Activated T-helper 17 cell treated with anti-CD3 and anti-CD28 coated beads, Interleukin-2, amount 50 U/mL, for 72 hours (primary cell): ENCODE measurements around the gene CYP26B1. TPM values are rescaled to one million over a fixed set of nuclear protein-coding genes. Genes with fewer than 3 reads are reported as not detected.

Experiments used
- ATAC-seq: fragments of 150-1000 bp; cut with Tn5 transposase; replicated peaks from 2 replicates; pipeline ENCODE4 v1.10.0; 2021; ENCODE audit warnings: mild to moderate bottlenecking, moderate library complexity
- H3K27ac Mint-ChIP-seq: one replicate; pipeline ENCODE4 v1.8.0; 2022; ENCODE audit warnings: mixed read lengths
- H3K27me3 Mint-ChIP-seq: one replicate; pipeline ENCODE4 v1.8.0; 2022; ENCODE audit warnings: mixed read lengths
- H3K36me3 Mint-ChIP-seq: one replicate; pipeline ENCODE4 v1.8.0; 2022; ENCODE audit warnings: low read depth, mild to moderate bottlenecking, mixed read lengths
- H3K4me1 Mint-ChIP-seq: one replicate; pipeline ENCODE4 v1.8.0; 2022; ENCODE audit warnings: mixed read lengths
- H3K4me3 Mint-ChIP-seq: one replicate; pipeline ENCODE4 v1.8.0; 2022; ENCODE audit warnings: mild to moderate bottlenecking, mixed read lengths
- H3K9me3 Mint-ChIP-seq: one replicate; pipeline ENCODE4 v1.8.0; 2022; ENCODE audit warnings: mixed read lengths
- total RNA-seq, 2 donors: library from RNA; stranded (reverse); gene quantifications; one replicate each; pipeline ENCODE4 v1.2.3, GENCODE V29; 2022

Gene CYP26B1
- total RNA-seq, 2 donors from 2014 or later: 0.05 TPM; not detected in 1

- Mint-ChIP-seq H3K4me1 (no peaks in the 10 kb centered on the region), H3K27ac (no peak overlapping the region), H3K27me3 (peaks cover 13% of the 10 kb centered on the region), H3K4me3 (no peak overlapping the region), H3K9me3 (no peaks in the 10 kb centered on the region), H3K36me3 (no peaks in the 10 kb centered on the region)
- peak; percentile 8 for ATAC-seq
Observed at GRCh38 chr2:72139874-72140620, 7.6 kb downstream of the CYP26B1 start.

- ATAC-seq: no peak
Observed at GRCh38 chr2:72139471-72139873, 8.2 kb downstream of the CYP26B1 start.

DNA sequence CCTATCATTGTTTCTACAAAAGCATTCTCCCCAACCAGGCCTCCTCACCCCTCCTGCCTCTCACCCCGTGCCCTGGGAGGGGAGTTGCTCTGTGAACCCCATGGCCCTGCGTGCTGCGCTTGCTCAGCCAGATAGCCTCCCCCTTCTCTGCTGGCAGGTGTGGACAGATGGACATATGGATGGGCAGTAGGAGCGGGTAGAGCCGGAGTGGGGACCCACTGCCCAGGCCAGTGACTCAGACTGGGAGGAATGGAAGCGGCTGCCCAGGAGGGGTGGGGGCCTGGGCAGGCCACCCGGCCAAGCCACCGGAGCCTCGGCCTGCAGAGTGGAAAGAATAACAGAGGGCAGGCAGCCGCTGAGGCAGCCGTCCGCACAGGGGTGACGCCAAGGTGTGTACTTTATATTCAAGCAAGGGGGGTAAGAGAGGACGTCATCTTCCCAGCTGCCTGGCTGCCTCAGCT lies 8.7 kb downstream of the CYP26B1 start:
- Mint-ChIP-seq H3K27ac (no peak overlapping the region), H3K36me3 (no peaks in the 10 kb centered on the region), H3K4me1 (no peaks in the 10 kb centered on the region), H3K4me3 (no peak overlapping the region), H3K27me3 (peaks cover 10% of the 10 kb centered on the region), H3K9me3 (no peaks in the 10 kb centered on the region)
- no peak for ATAC-seq

More at GRCh38 chr2:72139471-72139873, 8.2 kb downstream of the CYP26B1 start:
- Mint-ChIP-seq H3K4me1 (no peaks in the 10 kb centered on the region), H3K36me3 (no peaks in the 10 kb centered on the region), H3K27ac (no peak overlapping the region), H3K4me3 (no peak overlapping the region), H3K9me3 (no peaks in the 10 kb centered on the region), H3K27me3 (peaks cover 13% of the 10 kb centered on the region)

- no peak for ATAC-seq
- Mint-ChIP-seq H3K36me3 (no peaks in the 10 kb centered on the region), H3K9me3 (no peaks in the 10 kb centered on the region), H3K27ac (no peak overlapping the region), H3K4me1 (no peaks in the 10 kb centered on the region), H3K27me3 (peaks cover 5% of the 10 kb centered on the region), H3K4me3 (no peak overlapping the region)
Observed at GRCh38 chr2:72138011-72138881, 9.4 kb downstream of the CYP26B1 start.

DNA sequence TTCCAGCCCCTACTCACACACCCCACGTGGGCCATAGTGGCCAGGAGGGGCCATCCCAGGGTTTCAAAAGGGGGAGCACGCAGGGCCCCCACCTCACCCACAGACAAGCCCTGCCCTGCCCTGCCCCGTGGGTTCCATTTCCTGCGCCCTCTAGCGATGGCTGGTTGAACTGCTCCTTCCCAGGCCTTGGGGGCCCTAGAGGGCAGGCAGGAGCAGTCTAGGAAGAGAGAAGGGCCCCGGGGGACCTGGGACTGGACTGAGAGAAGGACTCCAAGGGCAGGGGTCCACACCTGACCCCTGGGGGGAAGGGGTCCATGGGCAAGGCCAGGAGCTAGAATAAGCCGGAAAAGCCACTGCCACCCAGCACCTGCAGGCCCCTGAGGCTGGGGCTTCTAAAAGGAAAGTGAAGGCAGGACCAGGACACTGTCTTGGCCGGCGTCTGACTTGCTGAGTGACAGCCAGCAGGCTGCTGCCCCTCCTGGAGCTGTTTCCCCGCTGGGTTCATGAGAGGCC lies 10.1 kb downstream of the CYP26B1 start:
- no peaks in the 10 kb centered on the region for H3K4me1 Mint-ChIP-seq
- H3K36me3 Mint-ChIP-seq: no peaks in the 10 kb centered on the region
- H3K27me3 Mint-ChIP-seq: peaks cover 5% of the 10 kb centered on the region
- peak; percentile 73 for ATAC-seq
- H3K9me3 Mint-ChIP-seq: no peaks in the 10 kb centered on the region
- H3K4me3 Mint-ChIP-seq: no peak overlapping the region
- no peak overlapping the region for H3K27ac Mint-ChIP-seq

DNA sequence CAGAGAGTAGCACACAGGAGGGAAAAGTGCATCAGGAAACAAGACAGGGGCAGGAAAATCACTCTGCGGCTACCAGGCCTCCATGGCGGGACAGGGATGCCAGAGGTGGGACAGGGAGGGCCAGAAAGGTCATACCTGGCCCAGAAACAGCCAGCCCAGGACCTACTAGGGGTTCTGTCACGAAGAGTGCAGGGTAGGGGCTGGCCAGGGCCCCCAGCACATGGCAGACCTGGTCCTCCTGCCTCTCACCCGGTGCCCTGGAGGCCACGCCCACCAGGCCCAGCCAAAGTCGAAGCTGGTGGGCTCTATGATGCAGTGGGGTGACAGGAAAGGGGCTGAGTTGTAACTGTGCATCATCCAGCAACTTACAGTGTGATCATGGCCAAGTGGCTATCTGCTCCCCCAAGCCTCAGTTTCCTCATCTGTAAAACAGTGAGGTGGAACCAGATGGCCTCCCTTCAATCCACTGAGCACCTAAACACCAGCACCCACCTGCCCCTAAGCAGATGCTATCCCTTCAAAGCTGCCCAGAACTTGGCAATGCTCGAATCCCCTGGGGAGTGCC lies 10.6 kb downstream of the CYP26B1 start:
- no peak overlapping the region for H3K27ac Mint-ChIP-seq
- peak; percentile 5 for ATAC-seq
- H3K4me3 Mint-ChIP-seq: no peak overlapping the region
- no peaks in the 10 kb centered on the region for H3K27me3 Mint-ChIP-seq
- no peaks in the 10 kb centered on the region for H3K4me1 Mint-ChIP-seq
- no peaks in the 10 kb centered on the region for H3K36me3 Mint-ChIP-seq
- no peaks in the 10 kb centered on the region for H3K9me3 Mint-ChIP-seq

GRCh38 chr2:72136331-72136730 lies 11.3 kb downstream of the CYP26B1 start:
- Mint-ChIP-seq H3K4me3 (no peak overlapping the region), H3K27ac (no peak overlapping the region), H3K4me1 (no peaks in the 10 kb centered on the region), H3K36me3 (no peaks in the 10 kb centered on the region), H3K27me3 (no peaks in the 10 kb centered on the region), H3K9me3 (no peaks in the 10 kb centered on the region)
- ATAC-seq: no peak

- Mint-ChIP-seq H3K27ac (no peak overlapping the region), H3K4me1 (no peaks in the 10 kb centered on the region), H3K9me3 (no peaks in the 10 kb centered on the region), H3K27me3 (no peaks in the 10 kb centered on the region), H3K36me3 (no peaks in the 10 kb centered on the region), H3K4me3 (no peak overlapping the region)
- ATAC-seq: no peak
Observed at GRCh38 chr2:72135921-72136320, 11.7 kb downstream of the CYP26B1 start.

GRCh38 chr2:72134997-72135800 lies 12.5 kb downstream of the CYP26B1 start:
- ATAC-seq: no peak
- H3K4me3 Mint-ChIP-seq: no peak overlapping the region
- no peaks in the 10 kb centered on the region for H3K36me3 Mint-ChIP-seq
- no peaks in the 10 kb centered on the region for H3K27me3 Mint-ChIP-seq
- no peak overlapping the region for H3K27ac Mint-ChIP-seq
- H3K4me1 Mint-ChIP-seq: no peaks in the 10 kb centered on the region
- no peaks in the 10 kb centered on the region for H3K9me3 Mint-ChIP-seq

GRCh38 chr2:72134408-72134996 lies 13.2 kb downstream of the CYP26B1 start:
- no peak overlapping the region for H3K27ac Mint-ChIP-seq
- ATAC-seq: no peak
- no peaks in the 10 kb centered on the region for H3K36me3 Mint-ChIP-seq
- no peaks in the 10 kb centered on the region for H3K27me3 Mint-ChIP-seq
- H3K4me3 Mint-ChIP-seq: no peak overlapping the region
- no peaks in the 10 kb centered on the region for H3K4me1 Mint-ChIP-seq
- H3K9me3 Mint-ChIP-seq: no peaks in the 10 kb centered on the region

GRCh38 chr2:72133721-72134407 lies 13.8 kb downstream of the CYP26B1 start:
- Mint-ChIP-seq H3K9me3 (no peaks in the 10 kb centered on the region), H3K4me3 (no peak overlapping the region), H3K36me3 (no peaks in the 10 kb centered on the region), H3K27ac (no peak overlapping the region), H3K27me3 (no peaks in the 10 kb centered on the region), H3K4me1 (no peaks in the 10 kb centered on the region)
- ATAC-seq: no peak

DNA sequence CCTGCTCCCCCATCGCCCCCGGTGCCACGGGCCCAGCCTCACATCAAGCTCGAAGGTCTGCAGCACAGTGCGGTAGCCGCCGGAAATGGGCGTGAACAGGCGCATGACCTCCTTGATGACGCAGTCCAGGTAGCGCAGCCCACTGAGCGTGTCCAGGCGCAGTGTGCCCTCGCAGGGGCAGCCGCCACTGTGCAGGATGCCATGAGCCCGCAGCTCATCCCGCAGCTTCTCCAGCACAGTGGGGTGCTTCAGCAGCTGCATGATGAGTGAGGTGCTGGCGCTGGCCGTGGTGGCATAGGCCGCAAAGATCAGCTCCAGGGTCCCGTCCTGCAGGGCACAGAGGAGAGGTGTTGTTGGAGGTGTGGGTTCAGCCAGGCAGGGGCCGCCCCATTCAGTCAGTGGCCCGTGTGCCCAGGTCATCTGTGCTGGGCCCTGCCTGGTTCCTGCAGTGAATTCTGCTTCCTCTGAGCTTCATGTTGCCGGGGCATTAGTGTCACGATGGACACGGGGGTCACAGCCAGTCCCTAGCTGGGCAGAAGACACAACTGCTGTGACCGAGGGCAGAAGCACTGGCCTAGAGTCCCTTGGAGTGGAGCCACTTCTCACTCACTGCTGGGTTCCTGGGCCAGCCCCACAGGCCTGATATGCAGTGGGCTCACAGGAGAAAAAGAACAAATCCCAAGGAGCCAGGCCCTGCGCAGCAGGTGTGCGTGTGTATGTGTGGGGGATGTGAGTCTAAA lies 14.5 kb downstream of the CYP26B1 start:
- Mint-ChIP-seq H3K4me1 (no peaks in the 10 kb centered on the region), H3K4me3 (no peak overlapping the region), H3K36me3 (no peaks in the 10 kb centered on the region), H3K27me3 (no peaks in the 10 kb centered on the region), H3K9me3 (no peaks in the 10 kb centered on the region), H3K27ac (no peak overlapping the region)
- no peak for ATAC-seq
